ENCODE measurements around the gene MTHFSD. TPM values are rescaled to one million over a fixed set of nuclear protein-coding genes. Genes with fewer than 3 reads are reported as not detected.

Gene MTHFSD
- total RNA-seq, 1 donor: 14.7 TPM

DNA sequence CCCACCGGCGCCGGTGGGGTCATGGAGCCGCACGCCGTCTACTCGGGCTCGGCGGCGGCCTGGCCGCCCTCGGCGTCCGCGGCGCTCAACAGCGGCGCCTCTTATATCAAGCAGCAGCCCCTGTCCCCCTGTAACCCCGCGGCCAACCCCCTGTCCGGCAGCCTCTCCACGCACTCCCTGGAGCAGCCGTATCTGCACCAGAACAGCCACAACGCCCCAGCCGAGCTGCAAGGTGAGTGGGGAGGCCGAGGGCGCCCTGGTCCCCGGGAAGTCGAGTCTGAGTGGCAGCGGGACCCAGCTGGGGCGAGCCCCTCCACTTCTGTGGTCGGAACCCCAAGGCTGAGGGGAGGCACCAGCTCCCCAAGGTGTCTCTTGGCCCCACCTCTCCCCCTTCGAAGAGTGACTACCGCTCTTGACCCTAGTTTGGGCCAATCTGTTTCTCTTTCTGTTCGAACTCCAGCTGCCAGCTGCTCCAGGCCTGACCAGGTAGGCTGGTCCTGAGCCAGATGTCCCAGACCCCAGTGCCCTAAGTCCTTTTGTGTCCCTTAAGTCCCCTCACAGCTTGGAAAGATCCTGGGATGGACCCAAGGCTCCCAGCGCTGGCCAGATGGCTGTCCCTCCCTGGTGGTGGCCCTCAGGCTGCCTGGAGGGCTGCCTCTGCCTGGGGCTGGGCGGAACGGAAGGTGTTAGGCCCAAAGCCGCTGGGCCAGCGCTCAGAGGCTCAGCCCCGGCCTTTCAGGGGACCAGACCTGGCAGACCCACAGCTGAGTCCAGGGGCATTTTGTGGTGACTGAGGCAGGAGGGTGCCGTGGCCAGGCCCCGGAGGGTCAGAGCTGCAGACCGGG lies 43.5 kb downstream of the MTHFSD start:
- no peak for TF ChIP-seq CTCF (IDR thresholded peaks at IDR 0.05; ENCODE audit: insufficient read depth, low read depth, low read length)
- peak overlapping the region; percentile 96 for H3K4me3 ChIP-seq (ENCODE audit: low read depth, low read length)
- DNase-seq (ENCODE audit: low read depth): no peak

- peak; percentile 77 for DNase-seq (ENCODE audit: low read depth)
- H3K4me3 ChIP-seq (ENCODE audit: low read depth, low read length): peak within 1 kb of the TSS; percentile 96
- TF ChIP-seq CTCF (IDR thresholded peaks at IDR 0.05; ENCODE audit: insufficient read depth, low read depth, low read length): no peak
Observed at GRCh38 chr16:86510465-86511261, 44.4 kb downstream of the MTHFSD start, which contains the start of gene FOXF1. Gene FOXF1 (plus strand): TSS chr16:86510527. CDS start chr16:86510570, 43 bp downstream.

GRCh38 chr16:86509759-86510464 lies 45.1 kb downstream of the MTHFSD start:
- no peak for TF ChIP-seq CTCF (IDR thresholded peaks at IDR 0.05; ENCODE audit: insufficient read depth, low read depth, low read length)

GRCh38 chr16:86508947-86509758 lies 45.9 kb downstream of the MTHFSD start:
- DNase-seq (ENCODE audit: low read depth): peak; percentile 92

More at GRCh38 chr16:86509759-86510464, 45.1 kb downstream of the MTHFSD start:
- peak overlapping the region; percentile 96 for H3K4me3 ChIP-seq (ENCODE audit: low read depth, low read length)
- peak; percentile 97 for DNase-seq (ENCODE audit: low read depth)

GRCh38 chr16:86508028-86508946 lies 46.7 kb downstream of the MTHFSD start:
- no peak for TF ChIP-seq CTCF (IDR thresholded peaks at IDR 0.05; ENCODE audit: insufficient read depth, low read depth, low read length)
- H3K4me3 ChIP-seq (ENCODE audit: low read depth, low read length): peak overlapping the region; percentile 96
- peak; percentile 55 for DNase-seq (ENCODE audit: low read depth)

More at GRCh38 chr16:86508947-86509758, 45.9 kb downstream of the MTHFSD start:
- H3K4me3 ChIP-seq (ENCODE audit: low read depth, low read length): peak overlapping the region; percentile 96
- no peak for TF ChIP-seq CTCF (IDR thresholded peaks at IDR 0.05; ENCODE audit: insufficient read depth, low read depth, low read length)
